GM21576 (cell line): ENCODE measurements around the gene DNAH17.

ENCODE experiments used
- ATAC-seq: cut with Tn5 transposase; IDR thresholded peaks from one replicate; pipeline ENCODE4 v1.9.1; 2021; ENCODE audit warnings: mild to moderate bottlenecking, moderate library complexity; ENCODE audit not compliant: unreplicated experiment

DNAH17 gene

DNA sequence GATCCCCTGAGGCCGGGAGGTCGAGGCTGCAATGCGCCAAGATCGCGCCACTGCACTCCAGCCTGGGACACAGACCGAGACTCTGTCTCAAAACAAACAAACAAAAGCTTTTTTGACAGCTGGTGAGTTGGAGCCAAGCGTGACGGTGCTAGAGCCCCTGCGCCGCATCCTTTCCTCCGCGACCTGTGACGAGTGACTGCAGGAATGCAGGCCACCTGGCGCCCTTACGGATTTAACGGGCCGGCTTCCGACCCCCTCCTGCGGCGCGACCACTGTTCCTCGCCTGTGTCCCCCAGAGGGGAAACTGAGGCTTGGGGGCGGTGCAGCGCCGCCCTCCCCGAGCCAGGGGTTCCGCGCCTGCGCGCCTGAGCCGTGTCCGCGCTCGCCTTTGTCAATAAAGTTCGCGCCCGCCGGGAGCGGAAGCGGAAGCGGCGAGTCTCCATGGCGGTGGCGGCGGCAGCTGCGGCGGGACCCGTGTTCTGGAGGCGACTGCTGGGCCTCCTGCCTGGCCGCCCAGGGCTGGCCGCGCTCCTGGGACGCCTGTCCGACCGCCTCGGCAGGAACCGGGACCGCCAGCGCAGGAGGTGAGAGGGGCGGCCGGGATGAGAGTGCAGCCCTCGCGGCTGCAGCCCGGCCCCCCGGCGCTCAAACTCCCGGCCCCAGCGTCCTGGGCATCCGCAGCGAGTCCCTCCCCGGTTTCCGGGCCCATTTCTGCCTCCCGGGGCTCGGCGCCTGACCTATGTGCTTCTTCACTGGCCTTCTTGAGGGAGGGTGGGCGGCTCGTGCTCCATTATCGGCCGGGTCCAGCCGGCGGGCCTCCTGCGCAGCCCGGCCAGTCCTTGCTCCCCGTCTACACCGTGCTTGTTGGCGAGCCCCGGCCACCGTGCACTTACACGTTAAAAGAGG lies 198.7 kb downstream of the DNAH17 start, which contains the start of gene PGS1:
Gene PGS1 (plus strand): TSS at position 425 of the 906 bp plus-strand sequence. CDS start 17 bp downstream, at position 442.
- peak; percentile 48 for ATAC-seq

DNA sequence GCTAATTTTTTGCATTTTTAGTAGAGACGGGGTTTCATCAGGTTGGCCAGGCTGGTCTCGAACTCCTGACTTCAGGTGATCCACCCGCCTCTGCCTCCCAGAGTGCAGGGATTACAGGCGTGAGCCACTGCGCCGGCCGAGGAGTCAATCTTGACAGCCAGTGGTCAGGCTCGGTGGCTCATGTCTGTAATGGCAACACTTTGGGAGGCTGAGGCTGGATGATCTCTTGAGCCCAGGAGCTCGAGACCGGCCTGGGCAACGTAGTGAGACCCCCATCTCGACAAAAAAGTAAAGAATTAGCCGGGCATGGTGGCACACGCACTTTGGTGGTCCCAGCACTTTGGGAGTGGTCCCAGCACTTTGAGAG lies 199.4 kb downstream of the DNAH17 start:
- ATAC-seq = no peak

GRCh38 chr17:78376161-78376560 lies 201.0 kb downstream of the DNAH17 start:
- ATAC-seq = no peak

- no peak for ATAC-seq
These were observed 201.6 kb downstream of the DNAH17 start for GRCh38 chr17:78375401-78376151.

DNA sequence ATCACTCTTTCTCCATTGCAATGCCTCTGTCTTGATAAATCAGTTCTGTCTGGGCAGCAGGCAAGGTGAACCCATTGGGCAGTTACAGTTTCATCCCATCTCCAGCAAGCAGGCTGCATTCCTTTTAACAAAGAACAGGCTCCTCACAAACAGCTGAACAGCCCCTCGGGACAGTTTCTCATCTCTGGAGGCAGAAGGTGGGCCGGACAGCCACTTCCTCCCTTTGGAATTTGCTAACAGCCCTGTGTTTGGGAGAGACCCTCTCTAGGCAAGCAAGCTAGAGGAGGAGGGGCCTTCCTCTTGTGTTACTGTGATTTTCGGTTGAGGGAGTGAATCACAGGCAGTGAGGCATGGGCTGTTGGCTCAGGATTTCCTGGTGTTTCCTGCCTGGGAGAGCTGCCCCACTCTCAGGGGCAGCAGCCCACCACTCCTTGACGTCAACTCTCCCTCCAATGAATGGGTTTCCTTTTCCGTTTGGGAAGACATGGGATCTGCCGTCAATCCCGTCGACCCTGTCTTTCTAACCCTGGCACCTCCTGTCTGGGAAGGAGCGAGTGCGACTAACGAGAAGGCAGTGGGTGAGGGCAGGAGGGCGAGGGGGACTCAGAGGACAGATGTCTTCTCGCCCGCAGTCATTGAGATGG lies 202.4 kb downstream of the DNAH17 start:
- no peak for ATAC-seq

GRCh38 chr17:78374189-78374588 lies 203.0 kb downstream of the DNAH17 start:
- ATAC-seq = no peak
